Measurements from ENCODE around the gene BNC2. TPM values are rescaled to one million over a fixed set of nuclear protein-coding genes. Genes with fewer than 3 reads are reported as not detected.

Gene BNC2
- total and polyA plus RNA-seq, 2 of the 13 experiments (the other 11 are each of a cell fraction or from before 2014, with no cell fraction given): not detected

- FAIRE-seq: no peak
- Histone ChIP-seq H3K27me3 (ENCODE audit: control insufficient read depth in 1 of 2, insufficient read depth in 2 of 2, low read length in 2 of 2) (no peaks in the 10 kb centered on the region), H3K9me3 (ENCODE audit: low read length) (no peaks in the 10 kb centered on the region), H2AFZ (ENCODE audit: low read length) (no peak overlapping the region), H3K4me3 (replicated peaks in 1 of 3; ENCODE audit: insufficient read depth in 1 of 3, low read depth in 2 of 3, low read length in 3 of 3) (no peak overlapping the region), H3K36me3 (replicated peaks in 1 of 2; ENCODE audit: control insufficient read depth in 1 of 2, insufficient read depth in 2 of 2, low read length in 2 of 2) (no peaks in the 10 kb centered on the region), H3K4me1 (ENCODE audit: insufficient read depth, low read length) (no peaks in the 10 kb centered on the region), H3K4me2 (ENCODE audit: low read depth, low read length) (no peak overlapping the region), H3K27ac (ENCODE audit: extremely low read length, insufficient read depth, low read length) (no peak overlapping the region), H3K79me2 (ENCODE audit: insufficient read depth, low read length) (no peaks in the 10 kb centered on the region), H3K9ac (ENCODE audit: insufficient read depth, low read depth, low read length) (no peak overlapping the region), H4K20me1 (ENCODE audit: insufficient read depth, low read length) (no peaks in the 10 kb centered on the region)
- no TSS peak for BruUV-seq (replicated peaks)
- ATAC-seq: no peak
- DNase-seq (ENCODE audit: low spot score): no peak
- in situ Hi-C loops (cut with HindIII; ENCODE audit: extremely low pct_ligation_motif_present, low pct_unique_long_range_greater_than_20kb): no loop called here
- ChIA-PET CTCF (ENCODE audit: low intra/inter-chr PET ratio, low total read pairs) (no interaction called here), POLR2A (no interaction called here)
- 34% methylated on average over 10 of the region's 10 CpGs for WGBS (ENCODE audit: low lambda C conversion rate)
- intact Hi-C loops (cut with micrococcal nuclease; ENCODE audit: unreplicated experiment): no loop called here
- TF ChIP-seq ZBTB46 (CRISPR knock-in tag; IDR thresholded peaks at IDR 0.05; ENCODE audit: borderline replicate concordance) (no peak), RARA (CRISPR knock-in tag; IDR thresholded peaks at IDR 0.05) (no peak), ZNF746 (CRISPR knock-in tag; IDR thresholded peaks at IDR 0.05) (no peak), SUZ12 (IDR thresholded peaks at IDR 0.05; ENCODE audit: low read depth, low read length) (no peak), TCF7L2 (IDR thresholded peaks at IDR 0.05; ENCODE audit: low read depth, low read length) (no peak)
Observed at GRCh38 chr9:16449076-16449730, 421.3 kb downstream of the BNC2 start.

- no peak for DNase-seq (ENCODE audit: low spot score)
- Histone ChIP-seq H2AFZ (ENCODE audit: low read length) (no peak overlapping the region), H3K27ac (ENCODE audit: extremely low read length, insufficient read depth, low read length) (no peak overlapping the region), H3K9me3 (ENCODE audit: low read length) (no peaks in the 10 kb centered on the region), H3K27me3 (ENCODE audit: control insufficient read depth in 1 of 2, insufficient read depth in 2 of 2, low read length in 2 of 2) (no peaks in the 10 kb centered on the region), H3K79me2 (ENCODE audit: insufficient read depth, low read length) (no peaks in the 10 kb centered on the region), H3K4me3 (replicated peaks in 1 of 3; ENCODE audit: insufficient read depth in 1 of 3, low read depth in 2 of 3, low read length in 3 of 3) (no peak overlapping the region), H4K20me1 (ENCODE audit: insufficient read depth, low read length) (no peaks in the 10 kb centered on the region), H3K4me2 (ENCODE audit: low read depth, low read length) (no peak overlapping the region), H3K4me1 (ENCODE audit: insufficient read depth, low read length) (no peaks in the 10 kb centered on the region), H3K9ac (ENCODE audit: insufficient read depth, low read depth, low read length) (no peak overlapping the region), H3K36me3 (replicated peaks in 1 of 2; ENCODE audit: control insufficient read depth in 1 of 2, insufficient read depth in 2 of 2, low read length in 2 of 2) (no peaks in the 10 kb centered on the region)
- TF ChIP-seq ZFP82 (CRISPR knock-in tag; IDR thresholded peaks at IDR 0.05; ENCODE audit: borderline replicate concordance): no peak
- no peak for TF ChIP-seq ADNP (CRISPR knock-in tag; IDR thresholded peaks at IDR 0.05)
- TF ChIP-seq DMTF1 (CRISPR knock-in tag; IDR thresholded peaks at IDR 0.05): no peak
- TF ChIP-seq ZNF383 (CRISPR knock-in tag; IDR thresholded peaks at IDR 0.05; ENCODE audit: borderline replicate concordance): no peak
- no peak for TF ChIP-seq GTF2F1 (IDR thresholded peaks at IDR 0.05; ENCODE audit: low read length)
- no peak for TF ChIP-seq ZSCAN20 (CRISPR knock-in tag; IDR thresholded peaks at IDR 0.05; ENCODE audit: borderline replicate concordance)
- 2% methylated on average over 3 of the region's 3 CpGs for WGBS (ENCODE audit: low lambda C conversion rate)
- POLR2A ChIA-PET: no interaction called here
- CTCF ChIA-PET (ENCODE audit: low intra/inter-chr PET ratio, low total read pairs): no interaction called here
- no peak for ATAC-seq
- BruUV-seq (replicated peaks): no TSS peak
- intact Hi-C loops (cut with micrococcal nuclease; ENCODE audit: unreplicated experiment): no loop called here
- in situ Hi-C loops (cut with HindIII; ENCODE audit: extremely low pct_ligation_motif_present, low pct_unique_long_range_greater_than_20kb): no loop called here
- no peak for FAIRE-seq
Observed at GRCh38 chr9:16447946-16448345, 422.5 kb downstream of the BNC2 start.
